ENCODE measurements around the gene ATP8B3. TPM values are rescaled to one million over a fixed set of nuclear protein-coding genes. Genes with fewer than 3 reads are reported as not detected.
A peak's percentile ranks its signal among the peaks of the same experiment; 100 is the strongest.

The ATP8B3 gene
- total and polyA plus RNA-seq, 2 of the 13 experiments (the other 11 are each of a cell fraction or from before 2014, with no cell fraction given), result 2.6 to 5.9 TPM

- TF ChIP-seq TFDP2 (CRISPR knock-in tag; IDR thresholded peaks at IDR 0.05) (no peak), SNAPC2 (CRISPR knock-in tag; IDR thresholded peaks at IDR 0.05) (no peak), HES4 (CRISPR knock-in tag; IDR thresholded peaks at IDR 0.05; ENCODE audit: borderline replicate concordance) (no peak), LCORL (IDR thresholded peaks at IDR 0.05) (no peak), LCORL (CRISPR knock-in tag; IDR thresholded peaks at IDR 0.05) (peak; percentile 45; the same call in 1 of the 2 replicates), U2AF2 (IDR thresholded peaks at IDR 0.05; ENCODE audit: low read depth, low read length) (no peak), RAD51 (IDR thresholded peaks at IDR 0.05; ENCODE audit: borderline replicate concordance) (no peak), RBFOX2 (IDR thresholded peaks at IDR 0.05; ENCODE audit: low read depth, low read length) (peak; percentile 59), ZNF646 (CRISPR knock-in tag; IDR thresholded peaks at IDR 0.05) (no peak), ZNF142 (CRISPR knock-in tag; IDR thresholded peaks at IDR 0.05) (no peak), PLSCR1 (CRISPR knock-in tag; IDR thresholded peaks at IDR 0.05; ENCODE audit: borderline replicate concordance) (no peak), ZNF768 (CRISPR knock-in tag; IDR thresholded peaks at IDR 0.05) (0 out of 2 replicates have a peak, but pooled peaks have one; percentile 43), NBN (conservative IDR thresholded peaks at IDR 0.05) (no peak)
Measured at GRCh38 chr19:1837625-1838105, 25.6 kb upstream of the ATP8B3 start (continued).
